Neural cell (in vitro differentiated cells): ENCODE measurements around the gene ANTXR1.

Experiments
- EZH2 ChIP-seq: fragments of 200-600, 300-800 bp; shearing (Covaris generic), sonication (generic); IDR thresholded peaks from 2 replicates; pipeline ENCODE4 v1.6.1; 2014; ENCODE audit warnings: antibody characterized with exemption, low read length, borderline replicate concordance, mild to moderate bottlenecking; ENCODE audit not compliant: insufficient read depth, poor library complexity, severe bottlenecking
- TF ChIP-seq, protein P1 (sequence below): fragments of 450-650 bp; IDR thresholded peaks from 2 replicates; pipeline ENCODE4 v1.5.1; 2014; ENCODE audit warnings: antibody characterized with exemption, mild to moderate bottlenecking, moderate library complexity; ENCODE audit not compliant: poor library complexity, severe bottlenecking

GRCh38 chr2:69010437-69011194 lies 2.4 kb upstream of the ANTXR1 start:
- TF ChIP-seq, protein P1, sequence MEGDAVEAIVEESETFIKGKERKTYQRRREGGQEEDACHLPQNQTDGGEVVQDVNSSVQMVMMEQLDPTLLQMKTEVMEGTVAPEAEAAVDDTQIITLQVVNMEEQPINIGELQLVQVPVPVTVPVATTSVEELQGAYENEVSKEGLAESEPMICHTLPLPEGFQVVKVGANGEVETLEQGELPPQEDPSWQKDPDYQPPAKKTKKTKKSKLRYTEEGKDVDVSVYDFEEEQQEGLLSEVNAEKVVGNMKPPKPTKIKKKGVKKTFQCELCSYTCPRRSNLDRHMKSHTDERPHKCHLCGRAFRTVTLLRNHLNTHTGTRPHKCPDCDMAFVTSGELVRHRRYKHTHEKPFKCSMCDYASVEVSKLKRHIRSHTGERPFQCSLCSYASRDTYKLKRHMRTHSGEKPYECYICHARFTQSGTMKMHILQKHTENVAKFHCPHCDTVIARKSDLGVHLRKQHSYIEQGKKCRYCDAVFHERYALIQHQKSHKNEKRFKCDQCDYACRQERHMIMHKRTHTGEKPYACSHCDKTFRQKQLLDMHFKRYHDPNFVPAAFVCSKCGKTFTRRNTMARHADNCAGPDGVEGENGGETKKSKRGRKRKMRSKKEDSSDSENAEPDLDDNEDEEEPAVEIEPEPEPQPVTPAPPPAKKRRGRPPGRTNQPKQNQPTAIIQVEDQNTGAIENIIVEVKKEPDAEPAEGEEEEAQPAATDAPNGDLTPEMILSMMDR = no peak
- no peak for TF ChIP-seq EZH2
